Right lobe of liver (tissue), 4 donors: ENCODE measurements around the gene MRPS7.

Source experiments
- POLR2A ChIP-seq: fragments of 450-650 bp; IDR thresholded peaks from one replicate; pipeline ENCODE4 v1.6.1; 2017; ENCODE audit warnings: antibody characterized with exemption, mild to moderate bottlenecking
- TF ChIP-seq, protein P1 (sequence below), 4 donors: fragments of 200-600 bp in 3 of 4; fragments of 450-650 bp in 1 of 4; IDR thresholded peaks; one replicate each; pipeline versions ENCODE4 v1.5.1 to v1.8.0; 2016 to 2022; ENCODE audit warnings: antibody characterized with exemption in 4 of 4, mild to moderate bottlenecking in 2 of 4
- donor health status: DM: no; HTN: no; CAD: no.
- donor health status: DM: no; HTN: no; CAD: no.
- donor health status: DM: no; HTN: yes; CAD: no.

DNA sequence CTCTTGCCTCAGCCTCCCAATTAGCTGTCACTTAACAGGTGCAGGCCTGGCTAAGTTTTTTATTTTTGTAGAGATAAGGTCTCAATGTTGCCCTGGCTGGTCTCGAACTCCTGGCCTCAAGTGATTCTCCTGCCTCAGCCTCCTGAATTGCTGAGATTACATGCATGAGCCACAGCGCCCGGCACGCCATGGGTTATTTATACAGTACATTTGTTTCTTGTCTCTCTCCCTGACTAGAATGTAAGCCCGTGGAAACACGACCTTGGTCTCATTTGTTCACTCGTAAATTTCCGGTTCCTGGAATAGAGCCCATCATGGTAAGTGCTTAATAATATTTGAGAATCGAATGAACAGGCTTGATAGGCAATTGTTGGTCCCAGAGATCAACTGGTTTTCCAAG lies 25.5 kb downstream of the MRPS7 start:
- TF ChIP-seq, protein P1, sequence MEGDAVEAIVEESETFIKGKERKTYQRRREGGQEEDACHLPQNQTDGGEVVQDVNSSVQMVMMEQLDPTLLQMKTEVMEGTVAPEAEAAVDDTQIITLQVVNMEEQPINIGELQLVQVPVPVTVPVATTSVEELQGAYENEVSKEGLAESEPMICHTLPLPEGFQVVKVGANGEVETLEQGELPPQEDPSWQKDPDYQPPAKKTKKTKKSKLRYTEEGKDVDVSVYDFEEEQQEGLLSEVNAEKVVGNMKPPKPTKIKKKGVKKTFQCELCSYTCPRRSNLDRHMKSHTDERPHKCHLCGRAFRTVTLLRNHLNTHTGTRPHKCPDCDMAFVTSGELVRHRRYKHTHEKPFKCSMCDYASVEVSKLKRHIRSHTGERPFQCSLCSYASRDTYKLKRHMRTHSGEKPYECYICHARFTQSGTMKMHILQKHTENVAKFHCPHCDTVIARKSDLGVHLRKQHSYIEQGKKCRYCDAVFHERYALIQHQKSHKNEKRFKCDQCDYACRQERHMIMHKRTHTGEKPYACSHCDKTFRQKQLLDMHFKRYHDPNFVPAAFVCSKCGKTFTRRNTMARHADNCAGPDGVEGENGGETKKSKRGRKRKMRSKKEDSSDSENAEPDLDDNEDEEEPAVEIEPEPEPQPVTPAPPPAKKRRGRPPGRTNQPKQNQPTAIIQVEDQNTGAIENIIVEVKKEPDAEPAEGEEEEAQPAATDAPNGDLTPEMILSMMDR (IDR thresholded peaks at IDR 0.05) = no peak
- no peak for TF ChIP-seq POLR2A
